Smooth muscle cell of the brain vasculature (primary cell): ENCODE measurements around the gene MAP1LC3B2.

Source experiments
- DNase-seq: peaks from one replicate; pipeline ENCODE4 v3.0.0-alpha.2; 2012; ENCODE audit warnings: low read depth, low spot score

Gene MAP1LC3B2

DNA sequence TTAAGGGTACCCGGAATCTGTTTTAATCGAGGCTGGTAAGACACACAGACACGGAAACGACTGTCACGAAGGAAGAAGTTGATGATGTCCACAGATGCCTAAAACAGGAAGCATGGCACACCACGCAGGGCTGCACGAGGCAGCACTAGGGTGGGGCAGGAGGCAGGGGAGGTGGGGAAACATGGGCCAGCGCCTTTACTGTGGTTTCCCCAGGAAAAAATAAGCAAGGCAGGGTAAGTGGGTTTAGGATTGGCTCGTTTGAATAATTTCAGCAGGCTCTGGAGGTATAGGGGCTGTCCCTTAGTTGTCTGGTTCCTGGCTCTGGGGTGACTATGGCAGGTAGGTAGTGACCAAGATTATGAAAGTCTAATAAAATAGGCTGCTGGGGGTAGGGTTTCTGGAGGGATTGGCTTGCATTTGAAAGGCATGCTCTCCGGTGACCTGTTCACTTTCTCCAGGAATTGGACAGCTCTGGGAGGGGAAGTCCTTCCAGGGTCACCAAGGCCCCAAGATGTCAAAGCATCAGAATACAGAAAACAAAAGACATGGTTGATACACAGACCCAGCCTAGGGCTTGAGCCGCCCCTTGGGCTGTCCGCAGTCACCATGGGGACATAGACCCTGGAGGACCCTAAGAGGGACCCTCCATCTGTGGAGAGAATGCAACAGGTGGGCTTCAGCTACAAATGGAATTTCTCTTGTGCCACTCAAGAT, 35.3 kb downstream of the MAP1LC3B2 start:
- no peak for DNase-seq

GRCh38 chr12:116595186-116595585, 36.0 kb downstream of the MAP1LC3B2 start:
- DNase-seq = no peak

GRCh38 chr12:116595672-116596071, 36.5 kb downstream of the MAP1LC3B2 start:
- no peak for DNase-seq

GRCh38 chr12:116597886-116598285, 38.7 kb downstream of the MAP1LC3B2 start:
- no peak for DNase-seq

- DNase-seq = no peak
These were observed 39.4 kb downstream of the MAP1LC3B2 start for GRCh38 chr12:116598311-116599284.

DNA sequence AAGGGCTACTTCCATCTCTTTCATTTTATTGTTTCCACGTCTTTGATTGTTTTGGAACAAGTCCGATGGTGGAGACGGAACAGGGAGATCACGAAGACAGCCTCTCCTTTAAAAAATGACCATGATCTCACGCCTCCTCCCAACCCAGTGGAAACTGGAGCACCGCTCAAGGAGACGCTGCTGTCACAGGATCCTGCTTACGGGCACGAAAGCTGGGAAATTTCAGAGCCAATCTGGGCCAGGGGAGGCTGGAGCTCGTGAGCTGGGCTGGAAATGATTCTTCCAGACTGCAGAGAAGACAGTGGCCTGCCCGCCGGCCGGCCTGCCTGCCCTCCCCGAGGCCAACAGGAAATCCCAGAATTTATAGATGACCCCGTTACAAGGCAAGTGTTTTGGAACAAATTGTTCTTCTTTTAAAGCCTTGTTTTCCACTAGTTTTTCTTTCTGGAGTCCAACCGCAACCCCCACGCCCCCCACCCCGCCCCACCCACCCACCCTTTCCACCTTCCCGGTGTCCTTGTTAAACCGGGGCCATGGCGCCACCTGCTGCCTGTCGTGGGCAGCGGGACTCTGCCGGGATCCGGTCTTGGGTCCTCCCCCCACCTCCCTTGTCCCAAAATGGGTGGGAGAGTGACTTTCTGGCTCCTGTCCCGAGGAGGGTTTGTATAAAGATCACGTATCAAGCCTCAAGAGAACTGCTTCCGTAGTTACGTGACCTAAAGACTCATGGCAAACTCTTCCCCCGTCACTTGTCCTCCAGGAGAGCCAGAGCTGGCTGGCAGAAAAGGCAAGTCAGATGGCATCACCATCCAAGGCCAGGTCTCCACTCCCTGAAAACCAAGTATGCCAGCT, 40.3 kb downstream of the MAP1LC3B2 start:
- peak; percentile 45 for DNase-seq

GRCh38 chr12:116600959-116601918, 42.1 kb downstream of the MAP1LC3B2 start:
- no peak for DNase-seq

DNA sequence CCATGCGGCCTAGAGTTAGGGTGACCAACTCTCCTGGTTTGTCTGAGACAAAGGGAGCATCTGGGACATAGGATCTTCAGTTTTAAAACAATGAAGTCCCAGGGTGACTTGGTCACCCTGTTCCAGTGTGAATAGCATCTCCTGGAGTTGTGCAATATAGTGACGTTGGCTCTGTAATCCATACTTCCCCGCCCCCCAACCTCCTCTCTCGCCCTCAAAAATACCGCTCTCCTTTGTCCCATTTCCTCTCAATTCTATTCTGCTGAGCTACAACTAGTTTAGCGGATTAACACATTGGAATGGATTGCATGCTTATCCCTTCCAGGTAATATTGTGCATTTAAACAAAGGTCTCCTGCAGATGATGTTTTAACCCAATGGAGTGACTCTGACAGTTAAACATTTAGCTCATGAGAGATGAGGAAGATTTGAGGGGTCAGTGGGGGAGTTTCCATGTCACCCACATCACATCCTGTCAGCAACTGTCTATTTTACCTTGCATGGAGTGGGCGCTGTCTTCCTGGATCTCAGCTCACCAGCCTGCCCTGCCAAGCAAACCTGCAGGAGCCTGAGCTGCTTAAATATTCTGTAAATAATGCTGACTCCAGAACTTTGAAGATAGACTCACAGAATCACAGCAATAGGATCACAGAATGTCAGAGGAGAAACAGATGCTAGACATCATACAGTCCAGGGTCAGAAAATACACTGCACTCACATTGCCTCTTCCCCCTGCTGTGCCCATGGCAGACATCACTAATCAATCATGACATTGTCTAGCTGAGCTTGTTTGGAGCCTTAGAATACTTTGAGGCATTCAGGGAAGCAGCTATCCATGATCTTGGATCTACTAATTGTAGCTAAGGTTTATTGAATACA, 43.0 kb downstream of the MAP1LC3B2 start:
- no peak for DNase-seq

GRCh38 chr12:116603546-116604177, 44.5 kb downstream of the MAP1LC3B2 start:
- DNase-seq = no peak

- DNase-seq = no peak
These were observed 45.2 kb downstream of the MAP1LC3B2 start for GRCh38 chr12:116604178-116604895.

GRCh38 chr12:116604951-116605641, 45.9 kb downstream of the MAP1LC3B2 start:
- DNase-seq = no peak

DNA sequence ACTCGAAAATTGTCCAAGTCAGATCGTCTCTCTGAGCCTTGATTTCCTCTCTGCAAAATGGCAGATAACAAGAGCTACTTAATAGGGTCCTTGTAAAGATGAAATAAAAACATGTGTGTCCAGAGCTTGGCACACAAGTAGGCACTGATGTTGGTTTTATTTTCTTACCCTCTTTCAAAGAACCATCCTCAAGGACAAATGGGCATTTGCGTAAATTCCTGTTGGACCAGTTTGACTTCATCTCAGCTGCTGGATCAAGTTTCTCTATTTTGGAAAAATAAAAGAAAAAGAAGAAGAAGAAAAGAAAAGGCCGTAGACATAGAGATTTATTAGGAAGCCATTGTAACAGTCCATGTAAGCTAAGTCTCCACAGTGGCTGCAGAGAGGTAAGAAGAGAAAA, 47.2 kb downstream of the MAP1LC3B2 start:
- no peak for DNase-seq

DNA sequence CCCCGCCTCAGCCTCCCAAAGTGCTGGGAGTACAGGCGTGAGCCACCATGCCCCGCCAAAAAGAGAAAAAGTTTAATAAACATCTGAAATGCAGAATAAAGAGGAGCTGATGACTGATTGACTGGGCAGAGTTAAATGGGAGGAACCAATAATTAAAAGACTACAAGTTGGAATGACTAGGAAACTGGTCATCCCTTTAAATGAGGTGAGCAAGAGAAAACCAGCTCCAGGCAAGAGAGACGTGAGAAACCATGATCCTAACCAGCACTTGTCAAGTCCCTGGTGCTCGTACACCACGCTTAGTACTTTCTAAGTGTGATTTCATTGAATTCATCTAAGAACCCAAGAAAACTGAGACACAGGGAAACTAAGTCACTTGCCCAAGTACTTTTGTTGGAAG, 47.9 kb downstream of the MAP1LC3B2 start:
- DNase-seq = no peak

DNA sequence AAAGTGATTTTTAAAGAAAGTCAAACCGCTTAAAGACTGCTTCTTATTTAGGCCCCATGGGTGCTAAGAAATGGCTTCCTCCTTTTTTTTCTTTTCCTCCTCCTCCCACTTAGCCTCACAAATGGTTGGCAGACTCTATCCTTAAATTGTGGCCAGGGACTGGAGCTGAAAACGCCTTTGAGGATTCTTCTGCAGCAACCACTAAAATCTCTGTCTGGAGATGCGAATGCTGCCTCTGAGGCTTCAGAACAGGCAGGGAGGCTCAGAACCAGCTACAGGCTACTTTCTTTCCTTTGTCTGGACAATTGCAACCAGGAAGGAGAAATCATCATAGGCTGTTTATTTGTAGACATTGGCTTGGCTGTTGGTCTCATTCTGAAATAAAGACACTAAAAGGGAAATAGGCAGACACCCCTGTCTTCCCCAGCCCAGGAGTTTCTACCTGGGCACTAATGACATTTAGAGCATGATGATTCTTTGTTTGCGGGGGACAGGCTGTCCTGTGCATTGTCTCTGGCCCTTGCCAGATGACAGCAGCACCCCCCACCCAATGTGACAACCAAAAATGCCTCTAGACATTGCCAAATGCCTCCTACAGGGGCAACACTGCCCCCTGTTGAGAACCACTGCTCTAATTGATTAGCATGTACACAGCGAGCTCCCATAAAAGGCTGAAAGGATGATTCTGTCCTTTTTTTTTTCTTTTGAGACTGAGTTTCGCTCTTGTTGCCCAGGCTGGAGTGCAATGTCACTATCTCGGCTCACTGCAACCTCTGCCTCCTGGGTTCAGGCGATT, 50.3 kb downstream of the MAP1LC3B2 start:
- DNase-seq = no peak

- DNase-seq = no peak
These were observed 51.9 kb downstream of the MAP1LC3B2 start for GRCh38 chr12:116610971-116611541.

GRCh38 chr12:116612436-116612835, 53.3 kb downstream of the MAP1LC3B2 start:
- no peak for DNase-seq

DNA sequence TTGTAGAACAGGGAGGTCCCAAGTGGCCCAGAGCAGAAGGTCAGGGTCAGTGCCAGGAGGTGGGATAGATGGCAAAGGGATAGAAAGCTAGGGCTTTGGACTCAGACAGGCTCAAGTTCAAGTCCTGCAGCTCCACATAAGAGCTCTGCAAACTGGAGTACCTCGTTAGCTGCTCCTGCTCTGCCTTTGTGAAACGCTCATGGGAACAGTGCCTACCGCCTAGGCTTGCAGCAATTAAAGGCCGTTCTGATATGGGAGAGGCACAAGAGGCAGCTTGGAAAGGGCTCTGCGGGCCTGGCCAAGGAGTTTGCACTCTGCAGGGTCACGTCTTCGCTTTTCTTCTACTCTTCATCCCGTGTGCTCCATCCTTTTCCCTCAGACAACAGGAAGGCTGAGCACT, 54.1 kb downstream of the MAP1LC3B2 start:
- DNase-seq = no peak
